ENCODE measurements around the gene MAP3K12.
A peak's percentile ranks its signal among the peaks of the same experiment; 100 is the strongest.

MAP3K12 gene

GRCh38 chr12:53505086-53505485 lies 5.8 kb upstream of the MAP3K12 start:
- no peak for TF ChIP-seq CTCF (IDR thresholded peaks at IDR 0.05; ENCODE audit: low read depth, low read length, missing control alignments)
- H3K4me3 ChIP-seq (ENCODE audit: low read depth, low read length): no peak overlapping the region
- in situ Hi-C loops (cut with HindIII; ENCODE audit: low sequenced_read_pairs): no loop called here
- no peak for DNase-seq (ENCODE audit: low read depth)

- DNase-seq (ENCODE audit: low read depth): no peak
Measured at GRCh38 chr12:53504004-53504920, 5.0 kb upstream of the MAP3K12 start.

GRCh38 chr12:53502983-53503728 lies 3.9 kb upstream of the MAP3K12 start:
- DNase-seq (ENCODE audit: low read depth): no peak
- no peak for TF ChIP-seq CTCF (IDR thresholded peaks at IDR 0.05; ENCODE audit: low read depth, low read length, missing control alignments)
- no peak overlapping the region for H3K4me3 ChIP-seq (ENCODE audit: low read depth, low read length)
- in situ Hi-C loops (cut with HindIII; ENCODE audit: low sequenced_read_pairs): no loop called here

More at GRCh38 chr12:53504004-53504920, 5.0 kb upstream of the MAP3K12 start:
- TF ChIP-seq CTCF (IDR thresholded peaks at IDR 0.05; ENCODE audit: low read depth, low read length, missing control alignments): no peak
- in situ Hi-C loops (cut with HindIII; ENCODE audit: low sequenced_read_pairs): no loop called here
- no peak overlapping the region for H3K4me3 ChIP-seq (ENCODE audit: low read depth, low read length)

GRCh38 chr12:53502331-53502730 lies 3.1 kb upstream of the MAP3K12 start:
- no peak for DNase-seq (ENCODE audit: low read depth)
- in situ Hi-C loops (cut with HindIII; ENCODE audit: low sequenced_read_pairs): no loop called here
- H3K4me3 ChIP-seq (ENCODE audit: low read depth, low read length): no peak overlapping the region
- no peak for TF ChIP-seq CTCF (IDR thresholded peaks at IDR 0.05; ENCODE audit: low read depth, low read length, missing control alignments)

- H3K4me3 ChIP-seq (ENCODE audit: low read depth, low read length): peak overlapping the region; percentile 56
- no peak for DNase-seq (ENCODE audit: low read depth)
- no peak for TF ChIP-seq CTCF (IDR thresholded peaks at IDR 0.05; ENCODE audit: low read depth, low read length, missing control alignments)
- in situ Hi-C loops (cut with HindIII; ENCODE audit: low sequenced_read_pairs): no loop called here
Measured at GRCh38 chr12:53501615-53502181, 2.4 kb upstream of the MAP3K12 start.
